ENCODE measurements around the gene UGT1A3.
"Not testable (repeated sequence)": the region's sequence is repeated elsewhere in the genome, so short reads cannot be mapped to it uniquely, and the experiment has no call there.

Gene UGT1A3

GRCh38 chr2:233707940-233708644 lies 20.8 kb upstream of the UGT1A3 start:
- no peak for DNase-seq (ENCODE audit: low read depth)

GRCh38 chr2:233708942-233709341 lies 19.9 kb upstream of the UGT1A3 start:
- DNase-seq (ENCODE audit: low read depth), result no peak

GRCh38 chr2:233711312-233712008 lies 17.4 kb upstream of the UGT1A3 start:
- peak; percentile 37 for DNase-seq (ENCODE audit: low read depth)

GRCh38 chr2:233712611-233713261 lies 16.1 kb upstream of the UGT1A3 start, which contains the start of gene UGT1A5:
Gene UGT1A5 (plus strand): TSS chr2:233712907. CDS start chr2:233712992, 85 bp downstream.
- DNase-seq (ENCODE audit: low read depth), result no peak

- DNase-seq (ENCODE audit: low read depth), result no peak
Observed at GRCh38 chr2:233713262-233713615, 15.6 kb upstream of the UGT1A3 start.

- DNase-seq (ENCODE audit: low read depth), result no peak
Observed at GRCh38 chr2:233714121-233714520, 14.7 kb upstream of the UGT1A3 start.

- no peak for DNase-seq (ENCODE audit: low read depth)
Observed at GRCh38 chr2:233718552-233718951, 10.3 kb upstream of the UGT1A3 start, which contains the start of gene UGT1A4. Gene UGT1A4 (plus strand): TSS chr2:233718736. CDS start chr2:233718821, 85 bp downstream.

GRCh38 chr2:233736868-233737653 lies 8.2 kb downstream of the UGT1A3 start:
- not testable (repeated sequence) for DNase-seq (ENCODE audit: low read depth)

GRCh38 chr2:233740870-233741269 lies 12.0 kb downstream of the UGT1A3 start:
- DNase-seq (ENCODE audit: low read depth), result no peak

GRCh38 chr2:233743464-233744259 lies 14.8 kb downstream of the UGT1A3 start:
- no peak for DNase-seq (ENCODE audit: low read depth)

GRCh38 chr2:233745073-233745755 lies 16.4 kb downstream of the UGT1A3 start:
- DNase-seq (ENCODE audit: low read depth), result no peak

GRCh38 chr2:233745838-233746237 lies 17.0 kb downstream of the UGT1A3 start:
- not testable (repeated sequence) for DNase-seq (ENCODE audit: low read depth)

- no peak for DNase-seq (ENCODE audit: low read depth)
Observed at GRCh38 chr2:233746475-233747282, 17.8 kb downstream of the UGT1A3 start.

- DNase-seq (ENCODE audit: low read depth), result no peak
Observed at GRCh38 chr2:233747283-233747544, 18.4 kb downstream of the UGT1A3 start.

GRCh38 chr2:233750689-233751088 lies 21.8 kb downstream of the UGT1A3 start:
- not testable (repeated sequence) for DNase-seq (ENCODE audit: low read depth)

GRCh38 chr2:233751212-233752009 lies 22.6 kb downstream of the UGT1A3 start:
- DNase-seq (ENCODE audit: low read depth), result not testable (repeated sequence)

GRCh38 chr2:233754872-233755611 lies 26.2 kb downstream of the UGT1A3 start:
- no peak for DNase-seq (ENCODE audit: low read depth)

GRCh38 chr2:233756429-233757081 lies 27.7 kb downstream of the UGT1A3 start:
- no peak for DNase-seq (ENCODE audit: low read depth)
